ENCODE measurements around the gene SERF2.
"Not testable (repeated sequence)": the region's sequence is repeated elsewhere in the genome, so short reads cannot be mapped to it uniquely, and the experiment has no call there.

GRCh38 chr15:43802676-43803075 is 10.6 kb downstream of the SERF2 start:
- TF ChIP-seq SAP30 (IDR thresholded peaks at IDR 0.05; ENCODE audit: insufficient read depth, insufficient replicate concordance, low read length); MAFK (IDR thresholded peaks at IDR 0.05; ENCODE audit: low read depth, low read length); POLR2A (IDR thresholded peaks at IDR 0.05; ENCODE audit: control extremely low read depth in 1 of 2, low read depth in 2 of 2, low read length in 2 of 2); CTCF (IDR thresholded peaks at IDR 0.05; ENCODE audit: control extremely low read depth in 1 of 3, insufficient read depth in 1 of 3, low read depth in 1 of 3, low read length in 3 of 3); RFX5 (IDR thresholded peaks at IDR 0.05; ENCODE audit: borderline replicate concordance, low read depth, low read length); POLR2AphosphoS5 (IDR thresholded peaks at IDR 0.05; ENCODE audit: low read depth, low read length): not testable (repeated sequence)
